A549 treated with AZD9567 at 1 μM for 4 hours (cell line): ENCODE results near the gene BLOC1S1. TPM values are rescaled to one million over a fixed set of nuclear protein-coding genes. Genes with fewer than 3 reads are reported as not detected.

ENCODE experiments used
- total RNA-seq: library from RNA; stranded (reverse); fragments of 200-300 nt; extraction: Qiagen RNA extraction; gene quantifications from 5 replicates; pipeline ENCODE4 v1.2.3, GENCODE V29; 2022; ENCODE audit not compliant: insufficient read depth

The BLOC1S1 gene
- total RNA-seq, result 142 to 155 TPM (median 144 TPM) in 5 replicates

DNA sequence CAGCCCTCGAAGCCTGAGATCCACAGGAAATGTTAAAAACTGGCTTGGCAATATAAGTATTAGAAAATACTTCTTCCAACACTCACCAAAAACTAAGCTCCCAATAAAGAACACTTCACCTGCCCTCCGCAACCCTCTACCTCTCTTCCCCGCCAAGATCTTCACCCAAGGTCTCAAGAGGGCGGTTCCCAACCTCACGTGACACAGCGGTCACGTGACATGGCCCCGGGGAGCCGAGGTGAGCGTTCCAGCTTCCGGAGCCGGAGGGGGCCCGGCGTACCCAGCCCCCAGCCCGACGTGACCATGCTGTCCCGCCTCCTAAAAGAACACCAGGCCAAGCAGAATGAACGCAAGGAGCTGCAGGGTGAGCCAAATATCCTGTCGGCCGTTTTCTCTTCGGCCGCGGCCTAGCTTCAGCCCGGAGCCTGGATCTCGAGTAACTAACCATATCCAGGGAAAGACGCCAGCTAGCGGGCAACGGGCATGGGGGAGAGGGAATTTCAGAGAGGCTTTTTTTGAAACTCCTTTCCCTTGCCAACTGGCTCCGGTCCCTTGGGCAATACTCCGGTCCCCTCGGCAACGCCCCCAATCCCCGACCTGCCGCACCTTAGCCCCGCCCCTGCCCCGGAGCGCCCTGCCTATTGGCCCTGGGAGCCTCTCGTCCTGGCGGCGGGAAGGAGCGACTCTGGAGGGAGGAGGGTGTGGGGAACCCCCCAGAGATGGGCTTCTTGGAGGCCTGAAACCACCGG lies at the start of gene BLOC1S1:
Gene BLOC1S1, plus strand, starts transcription at position 214 of the 749 bp plus-strand sequence. Its CDS starts 6 bp downstream, at position 220.

DNA sequence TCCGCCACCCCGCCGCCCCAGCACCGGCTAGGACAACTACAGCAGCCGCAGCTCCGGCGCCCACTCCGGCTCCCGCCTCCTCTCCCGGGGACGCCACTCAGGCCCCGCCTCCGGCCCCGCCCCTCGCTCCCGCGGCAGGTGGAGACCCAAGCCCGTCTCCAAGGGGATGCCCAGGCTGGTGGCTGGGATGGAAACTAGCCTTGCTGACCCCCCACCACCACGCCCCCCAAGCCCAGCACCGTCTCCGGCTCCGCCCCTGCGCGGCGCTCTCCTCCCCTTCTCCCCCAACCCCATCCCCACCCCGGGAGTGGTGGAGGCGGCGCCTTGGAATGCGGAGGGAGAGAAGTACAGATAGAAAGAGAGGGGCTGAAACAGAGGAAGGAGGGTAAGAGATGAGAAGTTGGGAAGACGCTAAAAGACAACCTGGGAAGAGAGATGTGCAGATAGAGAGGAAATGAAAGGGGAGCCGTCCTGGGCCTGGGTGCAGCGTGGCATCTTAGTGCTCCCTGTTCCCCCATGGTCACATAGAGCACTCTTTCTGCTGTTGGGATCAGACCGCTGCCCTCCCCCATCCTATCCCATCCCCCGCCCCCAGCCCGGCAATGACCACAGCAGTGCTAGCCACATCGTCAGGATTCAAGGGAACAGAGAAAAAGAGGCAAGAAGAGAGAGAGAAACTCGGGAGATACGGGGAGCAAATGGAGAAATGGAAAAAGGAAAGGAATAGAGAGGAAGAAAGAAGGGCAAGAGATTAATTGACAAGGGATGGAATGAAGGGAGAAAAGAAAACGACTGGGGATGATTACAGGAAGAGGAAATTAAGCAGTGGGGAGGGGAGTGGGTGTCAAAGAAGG lies 7.8 kb upstream of the BLOC1S1 start, which contains the start of gene ITGA7:
Gene ITGA7, minus strand, starts transcription at position 64 of the 854 bp plus-strand sequence. CDS start 222 bp downstream, outside the sequence.

DNA sequence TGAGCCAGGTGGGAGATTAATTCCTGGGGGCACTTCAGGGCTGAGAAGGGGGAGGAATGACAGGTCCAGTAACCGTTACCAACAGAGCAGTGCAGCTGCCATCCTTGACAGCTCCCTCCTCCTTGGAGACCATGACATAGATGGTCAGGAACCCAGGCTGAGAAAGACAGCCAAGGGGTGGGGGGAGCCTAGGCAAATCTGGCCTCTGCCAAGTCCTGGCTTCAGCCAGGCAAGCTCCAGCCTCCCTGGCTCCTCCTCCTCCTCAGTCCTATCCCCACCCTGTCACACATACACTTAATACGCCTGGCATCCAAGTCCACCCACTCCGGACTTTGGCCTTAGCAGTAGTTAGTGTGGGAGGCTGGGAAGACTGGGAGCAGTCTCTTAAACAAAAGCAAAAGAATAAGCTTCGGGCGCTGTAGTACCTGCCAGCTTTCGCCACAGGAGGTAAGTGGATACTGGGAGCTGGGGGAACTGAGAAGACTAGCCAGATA lies 4.3 kb downstream of the BLOC1S1 start, which contains the start of gene RDH5:
Gene RDH5, plus strand, starts transcription at position 323 of the 494 bp plus-strand sequence. CDS start 792 bp downstream, outside the sequence.

DNA sequence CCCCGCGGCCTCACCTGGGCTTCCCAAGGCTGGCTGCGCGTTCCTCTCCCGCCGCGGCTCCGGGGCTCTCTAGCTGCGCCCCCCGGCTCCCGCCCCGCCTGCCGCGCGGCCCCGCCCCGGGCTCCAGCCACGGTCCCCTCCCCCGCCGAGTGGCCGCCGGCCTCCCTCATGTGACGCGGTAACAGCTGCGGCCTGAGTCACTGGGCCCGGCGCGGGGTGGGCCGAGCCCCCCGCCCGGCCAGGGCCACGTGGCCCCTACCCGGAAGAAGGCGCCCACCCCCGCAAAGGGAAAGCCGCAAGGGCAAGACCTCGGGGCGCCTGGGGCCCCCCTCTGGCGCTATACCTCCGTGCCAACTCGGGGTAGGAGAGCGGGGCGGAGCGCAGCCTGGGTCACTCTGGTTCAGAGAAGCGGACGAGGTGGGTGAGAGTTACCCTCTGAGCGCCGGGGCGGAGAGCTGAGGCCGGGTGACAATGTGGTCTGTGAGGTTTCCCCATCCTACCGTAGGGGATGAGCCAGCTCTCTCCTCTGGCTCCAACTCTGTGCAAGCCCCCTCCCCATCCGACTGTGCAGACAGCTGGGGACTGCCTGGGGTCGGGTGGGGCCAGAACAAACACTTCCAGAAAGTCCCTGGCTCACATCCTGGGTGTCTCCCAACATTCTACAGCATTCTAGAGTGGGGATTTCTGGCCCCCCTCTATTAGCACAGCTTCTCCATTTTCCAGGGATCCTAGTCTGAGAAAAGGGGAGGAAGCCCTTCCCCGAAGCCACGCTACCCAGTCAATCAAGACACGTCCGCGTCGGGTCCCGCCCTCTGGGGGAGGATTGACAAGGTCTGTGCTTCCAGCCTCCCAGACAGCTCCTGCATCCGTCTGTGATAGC lies 13.3 kb downstream of the BLOC1S1 start, which contains the start of gene CD63:
Gene CD63, minus strand, starts transcription at position 71 of the 880 bp plus-strand sequence. CDS start 668 bp downstream, outside the sequence.

DNA sequence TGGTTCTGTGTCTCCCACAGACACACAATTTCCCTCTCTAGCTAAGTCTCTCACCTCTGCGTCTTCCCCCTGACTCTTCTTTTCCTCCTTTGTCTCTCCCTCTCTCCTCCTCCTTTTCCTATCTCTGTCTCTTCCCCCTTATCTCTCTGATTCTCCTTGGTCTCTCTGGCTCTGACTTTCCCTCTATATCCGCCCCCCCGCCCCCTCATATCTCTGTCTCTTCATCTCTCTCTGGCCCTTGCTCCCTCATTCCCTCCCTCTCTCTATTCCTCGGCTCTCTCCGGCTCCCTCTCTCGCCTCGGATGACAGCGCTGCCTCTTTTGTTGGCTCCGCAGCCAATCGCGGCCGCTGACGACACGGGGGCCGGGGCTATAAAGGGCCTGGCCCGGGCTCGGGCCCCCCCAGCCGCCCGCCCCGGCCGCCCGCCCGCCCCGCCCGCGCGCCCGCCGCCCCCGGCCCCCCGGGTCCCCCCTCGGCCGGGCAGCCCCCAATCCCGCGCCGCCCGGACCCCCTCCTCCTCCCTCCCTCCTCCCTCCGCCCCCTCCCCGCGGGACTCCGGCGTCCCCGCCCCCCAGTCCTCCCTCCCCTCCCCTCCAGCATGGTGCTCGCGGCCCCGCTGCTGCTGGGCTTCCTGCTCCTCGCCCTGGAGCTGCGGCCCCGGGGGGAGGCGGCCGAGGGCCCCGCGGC lies 27.0 kb downstream of the BLOC1S1 start, which contains the start of gene GDF11:
Gene GDF11, plus strand, starts transcription at position 404 of the 687 bp plus-strand sequence. Its CDS starts 195 bp downstream, at position 599.

Other genes starting within 250 kb of the BLOC1S1 start
- not detected in 5 replicates for gene OR6C70, start 245.9 kb upstream of the BLOC1S1 start, total RNA-seq
- gene OR6C68, start 223.7 kb upstream of the BLOC1S1 start, total RNA-seq, result not detected in 5 replicates
- not detected in 5 replicates for gene OR6C4, start 166.4 kb upstream of the BLOC1S1 start, total RNA-seq
- gene OR2AP1, start 143.6 kb upstream of the BLOC1S1 start, total RNA-seq, result not detected in 5 replicates
- gene OR10P1, start 79.2 kb upstream of the BLOC1S1 start, total RNA-seq, result not detected in 5 replicates
- 1.2 to 2.1 TPM (median 1.5 TPM) in 4 of 5 replicates, not detected in the other for gene ITGA7, start 8.1 kb upstream of the BLOC1S1 start, total RNA-seq
- gene RDH5, start 4.3 kb downstream of the BLOC1S1 start, total RNA-seq, result 2.0 to 2.7 TPM (median 2.5 TPM) in 4 of 5 replicates, not detected in the other
- 645 to 708 TPM (median 655 TPM) in 5 replicates for gene CD63, start 13.0 kb downstream of the BLOC1S1 start, total RNA-seq
- 3.7 to 5.1 TPM (median 4.6 TPM) in 5 replicates for gene GDF11, start 27.1 kb downstream of the BLOC1S1 start, total RNA-seq
- 90.8 to 133 TPM (median 92.8 TPM) in 5 replicates for gene SARNP, start 101.7 kb downstream of the BLOC1S1 start, total RNA-seq
- gene ORMDL2, start 102.0 kb downstream of the BLOC1S1 start, total RNA-seq, result 100 to 110 TPM (median 108 TPM) in 5 replicates
- 16.2 to 29.2 TPM (median 18.3 TPM) in 5 replicates for gene DNAJC14, start 113.5 kb downstream of the BLOC1S1 start, total RNA-seq
- 0.12 to 0.29 TPM (median 0.20 TPM) in 4 of 5 replicates, not detected in the other for gene MMP19, start 126.9 kb downstream of the BLOC1S1 start, total RNA-seq
- gene PYM1, start 211.8 kb downstream of the BLOC1S1 start, total RNA-seq, result 38.0 to 46.9 TPM (median 40.9 TPM) in 5 replicates
- 16.5 to 52.6 TPM (median 18.3 TPM) in 5 replicates for gene DGKA, start 215.1 kb downstream of the BLOC1S1 start, total RNA-seq
- 0.73 to 2.4 TPM (median 0.96 TPM) in 5 replicates for gene PMEL, start 250.0 kb downstream of the BLOC1S1 start, total RNA-seq